ENCODE data around the gene PARD3.

The PARD3 gene

GRCh38 chr10:34570887-34571286, 244.2 kb downstream of the PARD3 start:
- Histone ChIP-seq H3K27me3 (ENCODE audit: insufficient read depth, low read depth) (no peaks in the 10 kb centered on the region), H3K36me3 (ENCODE audit: insufficient read depth) (no peaks in the 10 kb centered on the region), H3K4me2 (no peak overlapping the region), H3K4me3 (IDR thresholded peaks at IDR 0.05; ENCODE audit: insufficient read depth, low read depth, low read length) (no peak overlapping the region), H3K27ac (no peak overlapping the region), H3K4me1 (ENCODE audit: low read depth, poor library complexity, severe bottlenecking) (no peaks in the 10 kb centered on the region), H3K79me2 (ENCODE audit: insufficient read depth, low read depth) (no peaks in the 10 kb centered on the region), H2AFZ (ENCODE audit: low read depth) (no peak overlapping the region), H4K20me1 (ENCODE audit: insufficient read depth) (no peaks in the 10 kb centered on the region), H3K9ac (no peak overlapping the region)
- no peak for TF ChIP-seq CTCF (conservative IDR thresholded peaks at IDR 0.05; ENCODE audit: low read depth, low read length)

- Histone ChIP-seq H3K4me3 (IDR thresholded peaks at IDR 0.05; ENCODE audit: insufficient read depth, low read depth, low read length) (no peak overlapping the region), H3K79me2 (ENCODE audit: insufficient read depth, low read depth) (no peaks in the 10 kb centered on the region), H3K9ac (no peak overlapping the region), H3K27ac (no peak overlapping the region), H3K27me3 (ENCODE audit: insufficient read depth, low read depth) (no peaks in the 10 kb centered on the region), H3K36me3 (ENCODE audit: insufficient read depth) (no peaks in the 10 kb centered on the region), H3K4me1 (ENCODE audit: low read depth, poor library complexity, severe bottlenecking) (no peaks in the 10 kb centered on the region), H3K4me2 (no peak overlapping the region), H4K20me1 (ENCODE audit: insufficient read depth) (no peaks in the 10 kb centered on the region), H2AFZ (ENCODE audit: low read depth) (no peak overlapping the region)
- TF ChIP-seq CTCF (conservative IDR thresholded peaks at IDR 0.05; ENCODE audit: low read depth, low read length), result no peak
These were observed 247.3 kb downstream of the PARD3 start for GRCh38 chr10:34567659-34568253.

GRCh38 chr10:34565934-34566333, 249.2 kb downstream of the PARD3 start:
- H3K27me3 ChIP-seq (ENCODE audit: insufficient read depth, low read depth), result no peaks in the 10 kb centered on the region
- H3K4me2 ChIP-seq, result no peak overlapping the region
- no peak overlapping the region for H3K9ac ChIP-seq
- H3K36me3 ChIP-seq (ENCODE audit: insufficient read depth), result no peaks in the 10 kb centered on the region
- no peak overlapping the region for H2AFZ ChIP-seq (ENCODE audit: low read depth)
- no peaks in the 10 kb centered on the region for H3K4me1 ChIP-seq (ENCODE audit: low read depth, poor library complexity, severe bottlenecking)
- no peaks in the 10 kb centered on the region for H3K79me2 ChIP-seq (ENCODE audit: insufficient read depth, low read depth)
- no peak for TF ChIP-seq CTCF (conservative IDR thresholded peaks at IDR 0.05; ENCODE audit: low read depth, low read length)
- no peak overlapping the region for H3K4me3 ChIP-seq (IDR thresholded peaks at IDR 0.05; ENCODE audit: insufficient read depth, low read depth, low read length)
- H3K27ac ChIP-seq, result no peak overlapping the region
- no peaks in the 10 kb centered on the region for H4K20me1 ChIP-seq (ENCODE audit: insufficient read depth)

GRCh38 chr10:34558093-34558583, 257.0 kb downstream of the PARD3 start:
- Histone ChIP-seq H3K36me3 (ENCODE audit: insufficient read depth) (no peaks in the 10 kb centered on the region), H3K27ac (no peak overlapping the region), H3K27me3 (ENCODE audit: insufficient read depth, low read depth) (no peaks in the 10 kb centered on the region), H4K20me1 (ENCODE audit: insufficient read depth) (no peaks in the 10 kb centered on the region), H3K9ac (no peak overlapping the region), H3K4me3 (IDR thresholded peaks at IDR 0.05; ENCODE audit: insufficient read depth, low read depth, low read length) (no peak overlapping the region), H3K4me1 (ENCODE audit: low read depth, poor library complexity, severe bottlenecking) (no peaks in the 10 kb centered on the region), H2AFZ (ENCODE audit: low read depth) (no peak overlapping the region), H3K79me2 (ENCODE audit: insufficient read depth, low read depth) (no peaks in the 10 kb centered on the region), H3K4me2 (no peak overlapping the region)
- no peak for TF ChIP-seq CTCF (conservative IDR thresholded peaks at IDR 0.05; ENCODE audit: low read depth, low read length)

Measured in KMS-11 (cell line).